PC-3 (cell line): ENCODE data around the gene AIFM3. TPM values are rescaled to one million over a fixed set of nuclear protein-coding genes. Genes with fewer than 3 reads are reported as not detected.

Source experiments
- ATAC-seq: fragments of 200-7000 bp; cut with Tn5 transposase; 2 replicates; pipeline ENCODE4 v1.9.1; 2020; ENCODE audit warnings: mild to moderate bottlenecking, moderate library complexity
- BruUV-seq: library from RNA; stranded (reverse); fragments of 400-500 nt; replicated peaks from 2 replicates; lab custom pipeline; 2021; lab: Mats Ljungman, UMichigan
- CTCF ChIA-PET: fragments of 300-600 bp; sonication (Branson Sonifier 250); formaldehyde crosslinking; loops from one replicate; lab custom pipeline; 2022; ENCODE audit warnings: antibody characterized with exemption; lab: Charles Lee
- POLR2A ChIA-PET: fragments of 300-600 bp; sonication (Branson Sonifier 250); formaldehyde crosslinking; loops from one replicate; lab custom pipeline; 2022; ENCODE audit warnings: antibody characterized with exemption; ENCODE audit not compliant: unreplicated experiment; lab: Charles Lee
- DNase-seq: peaks from one replicate; pipeline ENCODE4 v3.0.0-alpha.2; 2015
- H2AFZ ChIP-seq: fragments of 300-600 bp; sonication (generic); 2 replicates; pipeline ENCODE4 v1.6.0; 2016; ENCODE audit warnings: antibody characterized with exemption, low read length
- H3F3A ChIP-seq: fragments of 300-600 bp; sonication (generic); one replicate; pipeline ENCODE4 v1.6.0; 2017; ENCODE audit warnings: antibody characterized with exemption, low read length, control low read depth, mild to moderate bottlenecking; ENCODE audit not compliant: unreplicated experiment
- H3K27ac ChIP-seq: fragments of 300-600 bp; sonication (generic); 2 replicates; pipeline ENCODE4 v1.5.1; 2016; ENCODE audit warnings: mild to moderate bottlenecking, low read length
- H3K27me3 ChIP-seq: fragments of 300-600 bp; sonication (generic); 2 replicates; pipeline ENCODE4 v1.6.1; 2016; ENCODE audit warnings: low read length, mixed read lengths
- H3K36me3 ChIP-seq: fragments of 300-600 bp; sonication (generic); 2 replicates; pipeline ENCODE4 v1.6.1; 2016; ENCODE audit warnings: low read depth, mixed run types, low read length, mixed read lengths
- H3K4me1 ChIP-seq: fragments of 300-600 bp; sonication (generic); 2 replicates; pipeline ENCODE4 v1.5.1; 2016; ENCODE audit warnings: low read length; ENCODE audit not compliant: insufficient read depth
- H3K4me2 ChIP-seq: fragments of 300-600 bp; sonication (generic); 2 replicates; pipeline ENCODE4 v1.6.0; 2016; ENCODE audit warnings: low read length
- H3K4me3 ChIP-seq: fragments of 300-600 bp; sonication (generic); 2 replicates; pipeline ENCODE4 v1.5.1; 2016; ENCODE audit warnings: mild to moderate bottlenecking, low read length, mixed read lengths
- H3K79me2 ChIP-seq: fragments of 300-600 bp; sonication (generic); 2 replicates; pipeline ENCODE4 v1.6.1; 2017; ENCODE audit warnings: low read length, mixed read lengths
- H3K9ac ChIP-seq: fragments of 300-600 bp; sonication (generic); 2 replicates; pipeline ENCODE4 v1.6.0; 2016; ENCODE audit warnings: mild to moderate bottlenecking, low read length
- H3K9me2 ChIP-seq: fragments of 300-600 bp; sonication (generic); replicated peaks from 2 replicates; pipeline ENCODE4 v1.6.1; 2016; ENCODE audit warnings: mixed run types, low read length, mixed read lengths
- H3K9me3 ChIP-seq: fragments of 300-600 bp; sonication (generic); 2 replicates; pipeline ENCODE4 v1.6.1; 2016; ENCODE audit warnings: low read length, mixed read lengths
- H4K20me1 ChIP-seq: fragments of 300-600 bp; sonication (generic); 2 replicates; pipeline ENCODE4 v1.6.1; 2016; ENCODE audit warnings: low read length, mixed read lengths
- EZH2 ChIP-seq: fragments of 300-600 bp; sonication (generic); IDR thresholded peaks from one replicate; pipeline ENCODE4 v1.6.1; 2017; ENCODE audit warnings: antibody characterized with exemption, mild to moderate bottlenecking, low read length; ENCODE audit not compliant: unreplicated experiment
- EZH2phosphoT487 ChIP-seq: fragments of 300-600 bp; sonication (generic); IDR thresholded peaks from 2 replicates; pipeline ENCODE4 v1.6.1; 2018; ENCODE audit warnings: mild to moderate bottlenecking, antibody characterized with exemption, low read length, borderline replicate concordance
- intact Hi-C: fragments of 100-400 bp; cut with micrococcal nuclease; formaldehyde crosslinking; loops from 2 replicates; pipeline ENCODE4 v1.9.0; 2023
- total RNA-seq: library from RNA; depleted of rRNA; stranded (reverse); fragments of >200 nt; gene quantifications from 2 replicates; pipeline ENCODE4 v1.2.3, GENCODE V29; 2014
- TF ChIP-seq, protein P1 (sequence below): fragments of 300-600 bp; sonication (generic); conservative IDR thresholded peaks from 2 replicates; pipeline ENCODE4 v1.5.1; 2017; ENCODE audit warnings: antibody characterized with exemption, low read depth, mild to moderate bottlenecking, low read length

Gene AIFM3
- total RNA-seq, 1 experiment from 2014 or later: 1.5 TPM

DNA sequence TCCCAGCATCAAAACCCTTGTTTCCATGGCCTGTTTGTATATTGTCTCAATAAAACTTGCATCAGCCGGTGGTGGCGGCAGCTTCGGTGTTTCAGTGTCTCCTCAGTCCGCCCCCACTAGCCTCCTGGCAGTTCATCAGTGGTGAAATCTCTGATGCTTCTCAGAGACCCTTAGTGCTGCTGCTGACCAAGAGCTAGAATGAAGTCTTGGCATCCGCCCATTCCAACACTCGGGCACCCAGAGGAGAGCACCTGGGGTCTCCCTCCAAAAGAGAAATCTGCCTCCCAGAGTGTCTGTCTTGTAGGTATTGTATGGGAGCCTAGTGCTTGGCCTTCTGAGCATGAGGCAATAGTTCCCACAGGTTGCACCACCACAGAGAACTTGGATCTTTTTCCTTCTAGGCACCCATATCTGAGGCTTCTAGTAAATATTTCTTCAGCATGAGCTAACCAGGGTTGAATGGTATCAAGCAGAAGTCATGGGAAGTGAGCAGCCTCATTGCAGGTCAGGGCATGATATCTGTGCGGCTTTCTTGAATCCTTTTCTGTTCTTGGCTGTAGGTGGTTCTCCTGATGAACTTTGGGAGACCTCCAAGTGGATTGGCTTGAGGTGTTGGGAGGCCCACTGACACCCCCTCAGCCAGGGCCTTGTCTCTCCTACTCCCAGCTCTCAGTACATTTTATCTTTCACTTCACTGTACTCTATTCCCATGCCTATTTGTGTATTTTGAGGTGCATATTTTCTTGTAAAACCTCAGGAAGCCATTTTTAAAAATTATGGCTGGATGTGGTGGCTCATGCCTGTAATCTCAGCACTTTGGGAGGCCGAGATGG, 13.2 kb upstream of the AIFM3 start:
- BruUV-seq: no TSS peak
- Histone ChIP-seq H3F3A (peaks cover 4% of the 10 kb centered on the region), H3K27me3 (no peaks in the 10 kb centered on the region), H3K27ac (no peak overlapping the region), H3K79me2 (peaks cover 64% of the 10 kb centered on the region), H4K20me1 (peaks cover 9% of the 10 kb centered on the region), H3K4me2 (no peak overlapping the region), H3K9me2 (no peaks in the 10 kb centered on the region), H3K4me1 (peaks cover 19% of the 10 kb centered on the region), H2AFZ (no peak overlapping the region), H3K36me3 (peaks cover 39% of the 10 kb centered on the region; the same call in 1 of the 2 replicates), H3K9me3 (no peaks in the 10 kb centered on the region), H3K9ac (no peak overlapping the region), H3K4me3 (no peak overlapping the region)
- intact Hi-C loops: loop anchor here (5.0 kb wide), 1 partner anchor 67 kb away; no protein-coding TSS in a partner anchor
- ChIA-PET CTCF (no interaction called here), POLR2A (no interaction called here)
- TF ChIP-seq EZH2phosphoT487 (no peak), EZH2 (no peak)
- TF ChIP-seq, protein P1, sequence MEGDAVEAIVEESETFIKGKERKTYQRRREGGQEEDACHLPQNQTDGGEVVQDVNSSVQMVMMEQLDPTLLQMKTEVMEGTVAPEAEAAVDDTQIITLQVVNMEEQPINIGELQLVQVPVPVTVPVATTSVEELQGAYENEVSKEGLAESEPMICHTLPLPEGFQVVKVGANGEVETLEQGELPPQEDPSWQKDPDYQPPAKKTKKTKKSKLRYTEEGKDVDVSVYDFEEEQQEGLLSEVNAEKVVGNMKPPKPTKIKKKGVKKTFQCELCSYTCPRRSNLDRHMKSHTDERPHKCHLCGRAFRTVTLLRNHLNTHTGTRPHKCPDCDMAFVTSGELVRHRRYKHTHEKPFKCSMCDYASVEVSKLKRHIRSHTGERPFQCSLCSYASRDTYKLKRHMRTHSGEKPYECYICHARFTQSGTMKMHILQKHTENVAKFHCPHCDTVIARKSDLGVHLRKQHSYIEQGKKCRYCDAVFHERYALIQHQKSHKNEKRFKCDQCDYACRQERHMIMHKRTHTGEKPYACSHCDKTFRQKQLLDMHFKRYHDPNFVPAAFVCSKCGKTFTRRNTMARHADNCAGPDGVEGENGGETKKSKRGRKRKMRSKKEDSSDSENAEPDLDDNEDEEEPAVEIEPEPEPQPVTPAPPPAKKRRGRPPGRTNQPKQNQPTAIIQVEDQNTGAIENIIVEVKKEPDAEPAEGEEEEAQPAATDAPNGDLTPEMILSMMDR: no peak
- DNase-seq (no peak), ATAC-seq (no peak)

DNA sequence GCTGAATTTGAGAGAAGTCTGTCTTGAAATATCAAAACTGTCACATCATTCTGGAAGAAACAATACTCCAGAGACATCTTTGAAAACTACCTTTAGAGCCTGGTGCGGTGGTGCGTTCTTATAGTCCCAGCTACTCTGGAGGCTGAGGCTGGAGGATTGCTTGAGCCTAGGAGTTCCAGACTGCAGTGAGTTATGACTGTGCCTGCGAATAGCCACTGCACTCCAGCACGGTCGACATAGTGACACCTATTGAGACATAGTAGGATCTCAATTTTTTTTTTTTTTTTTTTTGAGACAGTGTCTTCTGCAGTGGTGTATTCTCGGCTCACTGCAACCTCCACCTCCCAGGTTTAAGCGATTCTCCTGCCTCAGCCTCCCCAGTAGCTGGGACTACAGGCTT, 11.5 kb upstream of the AIFM3 start:
- Histone ChIP-seq H3K9me3 (no peaks in the 10 kb centered on the region), H3K79me2 (peaks cover 47% of the 10 kb centered on the region), H3K27ac (no peak overlapping the region), H3K36me3 (peaks cover 27% of the 10 kb centered on the region; the same call in 1 of the 2 replicates), H3K9ac (no peak overlapping the region), H4K20me1 (peaks cover 7% of the 10 kb centered on the region), H3K4me2 (peak overlapping the region; percentile 94; the same call in 1 of the 2 replicates), H3K9me2 (no peaks in the 10 kb centered on the region), H3K4me1 (peaks cover 19% of the 10 kb centered on the region), H3F3A (peaks cover 4% of the 10 kb centered on the region), H3K27me3 (no peaks in the 10 kb centered on the region), H2AFZ (no peak overlapping the region), H3K4me3 (no peak overlapping the region)
- TF ChIP-seq EZH2 (no peak), EZH2phosphoT487 (no peak)
- TF ChIP-seq, protein P1: no peak
- ATAC-seq (no peak), DNase-seq (peak; percentile 10)
- CTCF ChIA-PET: no interaction called here
- BruUV-seq: no TSS peak
- POLR2A ChIA-PET: no interaction called here
- intact Hi-C loops: no loop called here
